K562 (cell line): Measurements from ENCODE around the gene CABLES1. TPM values are rescaled to one million over a fixed set of nuclear protein-coding genes. Genes with fewer than 3 reads are reported as not detected.

ENCODE experiments used
- ATAC-seq: fragments of 200-7000 bp; cut with Tn5 transposase; 3 replicates; pipeline ENCODE4 v1.9.1; 2020; ENCODE audit warnings: moderate library complexity
- BruUV-seq: library from RNA; stranded (reverse); fragments of 400-500 nt; replicated peaks from 2 replicates; lab custom pipeline; 2021; lab: Mats Ljungman, UMichigan
- CTCF ChIA-PET: fragments of 300-600 bp; formaldehyde crosslinking; extraction: SDS; loops from one replicate; lab custom pipeline; 2021; ENCODE audit warnings: low intra/inter-chr PET ratio; lab: Yijun Ruan, JAX
- POLR2A ChIA-PET: fragments of 300-600, 350-650 bp; sonication (Branson Sonifier 250); formaldehyde crosslinking; extraction: SDS; loops from one replicate; lab custom pipeline; 2021; ENCODE audit warnings: antibody characterized with exemption, inconsistent platforms; lab: Yijun Ruan, JAX
- DNase-seq, 4 experiments: peaks; one replicate each; pipeline versions ENCODE4 v3.0.0 to v3.0.0-alpha.2; 2011 to 2018; ENCODE audit warnings: low spot score in 3 of 4, mixed read lengths in 3 of 4; ENCODE audit errors: extremely low read depth in 1 of 4
- FAIRE-seq: peaks from 2 replicates; lab custom pipeline; 2011; peaks lifted over from hg19 to GRCh38; lab: Jason Lieb, UNC
- H2AFZ ChIP-seq: 2 replicates; pipeline ENCODE4 v1.6.0; 2011; ENCODE audit warnings: low read depth, low read length, control low read depth, inconsistent platforms
- H3K27ac ChIP-seq: fragments of 200-600 bp; 3 replicates; pipeline ENCODE4 v1.8.0; 2011; ENCODE audit warnings: low read depth, mild to moderate bottlenecking, control low read depth, inconsistent platforms, low read length, moderate library complexity, mixed read lengths; ENCODE audit errors: extremely low read depth
- H3K27me3 ChIP-seq, 2 experiments: fragments of 300-600 bp in 1 of 2; 2 replicates in 1 of 2; 3 replicates in 1 of 2; pipeline versions ENCODE4 v1.6.0 to v1.8.0; 2011; ENCODE audit warnings: inconsistent platforms in 2 of 2, low read length in 2 of 2, mild to moderate bottlenecking in 1 of 2, mixed read lengths in 1 of 2, moderate library complexity in 1 of 2; ENCODE audit not compliant: control insufficient read depth in 2 of 2, insufficient read depth in 2 of 2
- H3K36me3 ChIP-seq: fragments of 300-600 bp; 3 replicates; pipeline ENCODE4 v1.8.0; 2011; ENCODE audit warnings: mild to moderate bottlenecking, low read length, inconsistent platforms; ENCODE audit not compliant: control insufficient read depth, insufficient read depth
- H3K4me1 ChIP-seq, 2 experiments: fragments of 200-600 bp in 1 of 2; replicated peaks in 1 of 2; 2 replicates in 1 of 2; 3 replicates in 1 of 2; pipeline versions ENCODE4 v1.5.1 to v1.8.0; 2011; ENCODE audit warnings: inconsistent platforms in 2 of 2, low read length in 2 of 2, mild to moderate bottlenecking in 1 of 2, mixed read lengths in 1 of 2, moderate library complexity in 1 of 2; ENCODE audit not compliant: control insufficient read depth in 2 of 2, insufficient read depth in 2 of 2
- H3K4me2 ChIP-seq: 2 replicates; pipeline ENCODE4 v1.6.1; 2011; ENCODE audit warnings: low read length, control low read depth, inconsistent platforms, mixed read lengths; ENCODE audit not compliant: insufficient read depth
- H3K4me3 ChIP-seq: fragments of 200-600 bp; sonication (generic), shearing (Covaris generic); 2 replicates; pipeline ENCODE4 v1.5.1; 2016; ENCODE audit warnings: control low read depth, inconsistent platforms
- H3K79me2 ChIP-seq: fragments of 200-600 bp; 3 replicates; pipeline ENCODE4 v1.8.0; 2011; ENCODE audit warnings: low read length, inconsistent platforms; ENCODE audit not compliant: control insufficient read depth, insufficient read depth
- H3K9ac ChIP-seq, 2 experiments: 2 replicates each; pipeline versions ENCODE4 v1.6.0 to v1.6.1; 2011; ENCODE audit warnings: low read depth in 2 of 2, low read length in 2 of 2, control low read depth in 1 of 2, inconsistent platforms in 1 of 2, mild to moderate bottlenecking in 1 of 2, mixed read lengths in 1 of 2; ENCODE audit not compliant: insufficient read depth in 1 of 2
- H3K9me1 ChIP-seq: one replicate; pipeline ENCODE4 v1.6.0; 2011; ENCODE audit warnings: inconsistent platforms, mild to moderate bottlenecking, low read length, moderate library complexity; ENCODE audit not compliant: control insufficient read depth, insufficient read depth
- H3K9me3 ChIP-seq: replicated peaks from 2 replicates; pipeline ENCODE4 v1.5.1; 2011; ENCODE audit warnings: low read depth, low read length, inconsistent platforms; ENCODE audit not compliant: control insufficient read depth, insufficient read depth
- H4K20me1 ChIP-seq: replicated peaks from 2 replicates; pipeline ENCODE4 v1.6.1; 2011; ENCODE audit warnings: low read length, inconsistent platforms, mixed read lengths; ENCODE audit not compliant: control insufficient read depth, insufficient read depth
- CEBPB ChIP-seq: fragments of 450-650 bp; IDR thresholded peaks from 2 replicates; pipeline ENCODE4 v1.6.1; 2016; ENCODE audit warnings: missing genetic modification characterization, missing compliant biosample characterization
- THRAP3 ChIP-seq: fragments of 450-650 bp; IDR thresholded peaks from 2 replicates; pipeline ENCODE4 v1.6.1; 2016; ENCODE audit warnings: mild to moderate bottlenecking, inconsistent platforms, borderline replicate concordance
- WGBS: fragments of 100-300 bp; shearing (Covaris generic); methylation state at CpG from one replicate; pipeline ENCODE4 v1.1.6; 2016; ENCODE audit warnings: low coverage, mixed read lengths; ENCODE audit not compliant: insufficient coverage; ENCODE audit errors: missing lambda C conversion rate; 5-methylcytosine and 5-hydroxymethylcytosine counted together
- in situ Hi-C: fragments of 300-500 bp; cut with MboI; formaldehyde crosslinking; loops from 4 replicates; pipeline ENCODE4 v1.15.0; 2018; ENCODE audit warnings: inconsistent platforms, mixed read lengths
- intact Hi-C: fragments of 100-400 bp; cut with micrococcal nuclease; formaldehyde crosslinking; loops from 2 replicates; pipeline ENCODE4 v1.14.2; 2022
- polyA plus RNA-seq, 8 experiments: library from polyadenylated mRNA; depleted of rRNA in 4 of 8; stranded (reverse) in 5 of 8; unstranded in 3 of 8; fragments of >200 nt; fragmentation: Nextera tagmentation in 2 of 8; fragmentation: Illumina TruSeq in 1 of 8; extraction: Ambion mirVana in 2 of 8; extraction: Trizol in 1 of 8; gene quantifications; 2 replicates each; pipeline versions ENCODE4 v1.2.1 to v1.2.3, GENCODE V29; 2011 to 2014; ENCODE audit warnings: inconsistent platforms in 1 of 8, missing spikeins in 1 of 8
- total RNA-seq, 7 experiments: library from RNA; depleted of rRNA in 6 of 7; stranded (reverse); fragments of >200 nt in 6 of 7; fragmentation: Illumina TruSeq in 2 of 7; extraction: Trizol in 2 of 7; gene quantifications; 2 replicates each; pipeline versions ENCODE4 v1.2.1 to v1.2.3, GENCODE V29; 2011 to 2021; ENCODE audit warnings: low replicate concordance in 1 of 7
- TF ChIP-seq, protein P1 (sequence below): fragments of 150-350 bp; IDR thresholded peaks from 2 replicates; pipeline ENCODE4 v1.6.1; 2014; ENCODE audit warnings: low read depth, mild to moderate bottlenecking, low read length, borderline replicate concordance

CABLES1 gene
- total and polyA plus RNA-seq, 9 of the 15 experiments (the other 6 are each of a cell fraction or from before 2014, with no cell fraction given): 0.04 to 0.10 (median 0.06) TPM; not detected in 3

DNA sequence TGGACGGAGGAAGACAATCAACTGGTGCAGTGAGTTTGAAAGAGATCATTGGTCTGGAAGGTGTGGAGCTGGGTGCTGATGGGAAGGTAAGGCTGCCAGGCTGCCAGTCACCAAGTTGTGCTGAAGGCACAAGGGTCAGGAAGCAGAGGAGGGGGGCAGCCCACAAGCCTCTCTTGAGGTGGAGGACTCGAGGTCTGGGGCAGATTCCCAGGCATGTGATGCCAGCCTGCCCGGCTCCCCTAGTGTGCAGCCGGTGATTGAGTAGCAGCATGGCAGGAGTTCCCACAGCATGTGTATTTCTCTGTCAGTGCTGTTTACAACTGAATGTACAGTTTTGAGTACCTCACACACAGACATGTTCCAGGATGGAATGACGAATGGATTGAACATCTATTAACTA, 99.3 kb downstream of the CABLES1 start (continued):
- TF ChIP-seq, protein P1, sequence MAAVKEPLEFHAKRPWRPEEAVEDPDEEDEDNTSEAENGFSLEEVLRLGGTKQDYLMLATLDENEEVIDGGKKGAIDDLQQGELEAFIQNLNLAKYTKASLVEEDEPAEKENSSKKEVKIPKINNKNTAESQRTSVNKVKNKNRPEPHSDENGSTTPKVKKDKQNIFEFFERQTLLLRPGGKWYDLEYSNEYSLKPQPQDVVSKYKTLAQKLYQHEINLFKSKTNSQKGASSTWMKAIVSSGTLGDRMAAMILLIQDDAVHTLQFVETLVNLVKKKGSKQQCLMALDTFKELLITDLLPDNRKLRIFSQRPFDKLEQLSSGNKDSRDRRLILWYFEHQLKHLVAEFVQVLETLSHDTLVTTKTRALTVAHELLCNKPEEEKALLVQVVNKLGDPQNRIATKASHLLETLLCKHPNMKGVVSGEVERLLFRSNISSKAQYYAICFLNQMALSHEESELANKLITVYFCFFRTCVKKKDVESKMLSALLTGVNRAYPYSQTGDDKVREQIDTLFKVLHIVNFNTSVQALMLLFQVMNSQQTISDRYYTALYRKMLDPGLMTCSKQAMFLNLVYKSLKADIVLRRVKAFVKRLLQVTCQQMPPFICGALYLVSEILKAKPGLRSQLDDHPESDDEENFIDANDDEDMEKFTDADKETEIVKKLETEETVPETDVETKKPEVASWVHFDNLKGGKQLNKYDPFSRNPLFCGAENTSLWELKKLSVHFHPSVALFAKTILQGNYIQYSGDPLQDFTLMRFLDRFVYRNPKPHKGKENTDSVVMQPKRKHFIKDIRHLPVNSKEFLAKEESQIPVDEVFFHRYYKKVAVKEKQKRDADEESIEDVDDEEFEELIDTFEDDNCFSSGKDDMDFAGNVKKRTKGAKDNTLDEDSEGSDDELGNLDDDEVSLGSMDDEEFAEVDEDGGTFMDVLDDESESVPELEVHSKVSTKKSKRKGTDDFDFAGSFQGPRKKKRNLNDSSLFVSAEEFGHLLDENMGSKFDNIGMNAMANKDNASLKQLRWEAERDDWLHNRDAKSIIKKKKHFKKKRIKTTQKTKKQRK: no peak

DNA sequence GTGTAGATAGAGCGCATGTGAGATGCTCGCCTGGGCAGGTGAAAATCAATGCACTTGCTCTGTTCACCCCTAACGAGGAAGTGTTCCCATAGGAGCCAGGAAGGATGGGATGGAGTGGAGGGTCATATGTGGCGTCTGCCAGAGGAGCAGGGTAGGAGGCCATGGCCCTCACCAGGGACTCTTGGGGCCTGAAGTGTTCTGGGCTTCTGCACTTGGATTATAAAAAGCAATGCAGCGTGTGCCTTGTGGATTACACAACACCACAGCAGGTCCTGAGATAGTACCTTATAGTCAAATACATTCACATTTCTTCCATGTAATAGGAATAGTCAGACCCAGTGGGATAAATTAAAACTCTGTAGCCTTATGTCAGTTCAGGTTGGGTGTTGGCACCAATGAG, 100.1 kb downstream of the CABLES1 start:
- FAIRE-seq (no peak), DNase-seq (no peak), ATAC-seq (no peak)
- H3K9ac ChIP-seq: no peak overlapping the region
- H3K36me3 ChIP-seq: no peaks in the 10 kb centered on the region
- no peak overlapping the region for H2AFZ ChIP-seq
- no peak overlapping the region for H3K4me3 ChIP-seq
- in situ Hi-C loops: no loop called here
- peaks cover 69 to 90% of the 10 kb centered on the region in 2 experiments; a peak in 4 of 5 replicates for H3K27me3 ChIP-seq
- ChIA-PET POLR2A (no interaction called here), CTCF (no interaction called here)
- H4K20me1 ChIP-seq: no peaks in the 10 kb centered on the region
- H3K27ac ChIP-seq: no peak overlapping the region
- H3K9me3 ChIP-seq: no peaks in the 10 kb centered on the region
- H3K79me2 ChIP-seq: no peaks in the 10 kb centered on the region
- no peaks in the 10 kb centered on the region for H3K9me1 ChIP-seq
- 4% methylated on average over 5 of the region's 5 CpGs for WGBS
- no peak overlapping the region for H3K4me2 ChIP-seq
- H3K4me1 ChIP-seq: peaks cover 0 to 5% of the 10 kb centered on the region in 2 experiments; a peak in 2 of 5 replicates
- TF ChIP-seq CEBPB (tag): peak; percentile 56; the same call in 1 of the 2 replicates
- TF ChIP-seq THRAP3: no peak
- intact Hi-C loops: loop anchor here (10.0 kb wide), 1 partner anchor 269 kb away; the partner anchor contains the start of gene RMC1
- BruUV-seq: no TSS peak
